Measurements from ENCODE around the gene ELOVL2.

Gene ELOVL2

DNA sequence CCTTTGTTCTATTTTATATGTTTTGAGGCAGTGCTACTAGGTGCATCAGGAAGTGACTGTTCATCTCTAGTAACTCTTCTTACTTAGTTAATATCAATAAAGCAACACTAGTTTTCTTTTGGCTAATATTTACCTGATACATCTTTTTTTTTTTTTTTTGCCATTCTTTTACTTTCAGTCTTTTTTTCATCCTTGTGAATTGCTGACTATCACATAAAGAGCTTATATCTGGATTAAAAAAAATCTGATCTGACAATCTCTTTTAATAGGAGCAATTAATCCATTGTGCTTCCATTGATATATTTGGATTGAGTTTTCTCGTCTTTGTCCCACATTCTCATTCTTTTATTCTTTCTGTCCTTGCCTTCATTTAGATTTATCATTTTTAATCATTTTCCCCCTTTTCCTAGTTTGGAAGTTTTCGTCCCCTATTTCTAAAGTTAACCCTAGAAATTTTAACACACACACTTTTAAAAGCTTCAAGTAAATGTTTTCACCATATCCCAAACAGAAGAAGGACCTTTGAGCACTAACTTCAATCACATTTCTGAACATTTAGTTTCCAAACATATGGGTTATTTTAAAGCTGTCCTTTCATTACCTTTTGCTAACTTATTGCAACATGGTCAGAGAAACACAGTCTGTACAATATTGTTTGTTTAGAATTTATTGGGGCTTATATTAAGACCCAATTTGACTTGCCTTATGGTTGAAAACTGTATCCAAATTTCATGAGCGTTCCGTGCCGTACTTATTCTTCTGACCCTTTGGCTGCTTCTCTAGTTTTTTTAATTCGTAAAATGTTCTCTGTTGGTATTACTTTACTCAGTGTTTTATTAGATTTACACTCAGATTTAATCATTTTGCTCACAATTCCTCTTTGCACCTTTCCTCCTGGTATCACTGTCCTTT, 94.3 kb downstream of the ELOVL2 start:
- H3K4me3 ChIP-seq (ENCODE audit: low read depth, low read length) = no peak overlapping the region
- no peak for DNase-seq (ENCODE audit: low read depth)
- TF ChIP-seq, protein P1, sequence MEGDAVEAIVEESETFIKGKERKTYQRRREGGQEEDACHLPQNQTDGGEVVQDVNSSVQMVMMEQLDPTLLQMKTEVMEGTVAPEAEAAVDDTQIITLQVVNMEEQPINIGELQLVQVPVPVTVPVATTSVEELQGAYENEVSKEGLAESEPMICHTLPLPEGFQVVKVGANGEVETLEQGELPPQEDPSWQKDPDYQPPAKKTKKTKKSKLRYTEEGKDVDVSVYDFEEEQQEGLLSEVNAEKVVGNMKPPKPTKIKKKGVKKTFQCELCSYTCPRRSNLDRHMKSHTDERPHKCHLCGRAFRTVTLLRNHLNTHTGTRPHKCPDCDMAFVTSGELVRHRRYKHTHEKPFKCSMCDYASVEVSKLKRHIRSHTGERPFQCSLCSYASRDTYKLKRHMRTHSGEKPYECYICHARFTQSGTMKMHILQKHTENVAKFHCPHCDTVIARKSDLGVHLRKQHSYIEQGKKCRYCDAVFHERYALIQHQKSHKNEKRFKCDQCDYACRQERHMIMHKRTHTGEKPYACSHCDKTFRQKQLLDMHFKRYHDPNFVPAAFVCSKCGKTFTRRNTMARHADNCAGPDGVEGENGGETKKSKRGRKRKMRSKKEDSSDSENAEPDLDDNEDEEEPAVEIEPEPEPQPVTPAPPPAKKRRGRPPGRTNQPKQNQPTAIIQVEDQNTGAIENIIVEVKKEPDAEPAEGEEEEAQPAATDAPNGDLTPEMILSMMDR (conservative IDR thresholded peaks at IDR 0.05; ENCODE audit: low read depth, low read length) = no peak

DNA sequence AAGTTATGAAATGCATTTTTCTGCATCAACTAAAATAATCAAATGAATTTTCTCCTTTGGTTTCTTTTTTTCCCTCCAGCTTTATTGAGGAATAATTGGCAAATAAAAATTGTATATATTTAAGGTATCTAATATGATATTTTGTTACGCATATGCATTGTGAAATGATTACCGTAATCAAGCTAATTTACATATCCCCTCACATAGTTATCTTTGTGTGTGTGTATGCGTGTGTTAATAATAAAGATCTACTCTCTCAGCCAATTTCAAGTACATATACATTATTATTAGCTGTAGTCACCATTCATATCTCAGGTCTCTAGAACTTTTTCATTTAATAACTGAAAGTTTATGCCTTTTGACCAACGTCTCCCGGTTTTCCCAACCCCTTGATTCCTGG, 96.1 kb downstream of the ELOVL2 start:
- TF ChIP-seq, protein P1 (conservative IDR thresholded peaks at IDR 0.05; ENCODE audit: low read depth, low read length) = no peak

DNA sequence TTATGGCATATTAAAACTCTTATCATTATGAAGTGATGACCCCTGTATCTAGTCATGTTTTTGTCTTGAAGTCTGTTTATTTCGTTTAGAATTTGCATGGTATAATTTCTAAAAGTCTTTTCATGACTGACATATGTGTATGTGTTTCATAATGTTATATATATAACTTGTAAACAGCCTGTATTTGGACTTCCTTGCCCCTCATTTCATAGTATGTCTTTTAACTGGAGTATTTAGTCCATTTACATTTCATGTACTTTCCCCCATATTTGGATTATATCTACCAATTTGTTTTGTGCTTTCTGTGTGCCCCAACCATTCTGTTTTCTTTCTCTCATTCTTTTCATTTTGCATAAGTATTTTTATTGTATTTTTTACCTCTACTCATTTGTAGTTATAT, 98.3 kb downstream of the ELOVL2 start:
- no peak for DNase-seq (ENCODE audit: low read depth)
- TF ChIP-seq, protein P1 (conservative IDR thresholded peaks at IDR 0.05; ENCODE audit: low read depth, low read length) = no peak
- H3K4me3 ChIP-seq (ENCODE audit: low read depth, low read length) = no peak overlapping the region

More for the DNA sequence above, 96.1 kb downstream of the ELOVL2 start:
- no peak for DNase-seq (ENCODE audit: low read depth)
- no peak overlapping the region for H3K4me3 ChIP-seq (ENCODE audit: low read depth, low read length)

DNA sequence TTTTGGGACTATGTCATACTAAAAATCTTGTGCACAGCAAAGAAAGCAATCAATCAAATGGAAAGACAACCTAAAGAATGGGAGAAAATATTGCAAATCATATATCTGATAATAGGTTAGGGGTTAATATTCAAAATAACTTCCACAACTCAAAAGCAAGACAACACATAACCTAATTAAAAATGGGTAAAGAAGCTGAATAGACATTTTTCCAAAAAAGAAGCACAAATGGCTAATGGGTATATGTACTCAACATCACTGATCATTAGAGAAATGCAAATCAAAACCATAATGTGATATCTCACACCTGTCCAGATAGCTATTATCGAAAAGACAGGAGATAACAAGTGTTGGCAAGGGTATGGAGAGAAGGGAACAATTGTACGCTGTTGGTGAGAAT, 104.3 kb downstream of the ELOVL2 start:
- DNase-seq (ENCODE audit: low read depth) = no peak
- TF ChIP-seq, protein P1 (conservative IDR thresholded peaks at IDR 0.05; ENCODE audit: low read depth, low read length) = no peak
- no peak overlapping the region for H3K4me3 ChIP-seq (ENCODE audit: low read depth, low read length)

DNA sequence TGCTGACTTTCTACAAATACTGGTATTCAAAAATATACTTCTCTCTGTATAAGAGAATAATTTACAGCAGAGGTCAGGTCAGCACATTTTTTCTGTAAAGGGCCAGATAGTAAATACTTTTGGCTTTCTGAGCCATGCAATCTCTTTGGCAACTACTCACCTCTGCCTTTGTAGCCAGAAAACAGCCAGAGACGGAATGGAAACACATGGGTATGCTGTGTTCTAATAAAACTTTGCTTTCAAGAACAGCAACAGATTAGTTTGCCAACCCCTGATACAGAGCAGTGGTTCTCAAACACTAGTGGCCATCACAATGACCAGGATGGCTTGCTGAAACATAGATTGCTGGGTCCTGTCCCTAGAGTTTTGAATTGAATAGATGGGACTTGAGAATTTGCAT, 111.0 kb downstream of the ELOVL2 start:
- TF ChIP-seq, protein P1 (conservative IDR thresholded peaks at IDR 0.05; ENCODE audit: low read depth, low read length) = no peak
- DNase-seq (ENCODE audit: low read depth) = no peak
- no peak overlapping the region for H3K4me3 ChIP-seq (ENCODE audit: low read depth, low read length)

Measured in choroid plexus epithelial cell (primary cell).